ENCODE results near the gene FIGNL1. TPM values are rescaled to one million over a fixed set of nuclear protein-coding genes. Genes with fewer than 3 reads are reported as not detected.

FIGNL1 gene, protein sequence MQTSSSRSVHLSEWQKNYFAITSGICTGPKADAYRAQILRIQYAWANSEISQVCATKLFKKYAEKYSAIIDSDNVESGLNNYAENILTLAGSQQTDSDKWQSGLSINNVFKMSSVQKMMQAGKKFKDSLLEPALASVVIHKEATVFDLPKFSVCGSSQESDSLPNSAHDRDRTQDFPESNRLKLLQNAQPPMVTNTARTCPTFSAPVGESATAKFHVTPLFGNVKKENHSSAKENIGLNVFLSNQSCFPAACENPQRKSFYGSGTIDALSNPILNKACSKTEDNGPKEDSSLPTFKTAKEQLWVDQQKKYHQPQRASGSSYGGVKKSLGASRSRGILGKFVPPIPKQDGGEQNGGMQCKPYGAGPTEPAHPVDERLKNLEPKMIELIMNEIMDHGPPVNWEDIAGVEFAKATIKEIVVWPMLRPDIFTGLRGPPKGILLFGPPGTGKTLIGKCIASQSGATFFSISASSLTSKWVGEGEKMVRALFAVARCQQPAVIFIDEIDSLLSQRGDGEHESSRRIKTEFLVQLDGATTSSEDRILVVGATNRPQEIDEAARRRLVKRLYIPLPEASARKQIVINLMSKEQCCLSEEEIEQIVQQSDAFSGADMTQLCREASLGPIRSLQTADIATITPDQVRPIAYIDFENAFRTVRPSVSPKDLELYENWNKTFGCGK
- total RNA-seq (10 to 100 TPM; 10.4 to 11.5 TPM), total RNA-seq (15.3 to 139 (median 34.8) reads per million in 172 experiments)
- 14.7 TPM for polyA plus RNA-seq (2013, experiment 1 of 2)
- polyA plus RNA-seq (2013, experiment 2 of 2), result 8.4 TPM

DNA sequence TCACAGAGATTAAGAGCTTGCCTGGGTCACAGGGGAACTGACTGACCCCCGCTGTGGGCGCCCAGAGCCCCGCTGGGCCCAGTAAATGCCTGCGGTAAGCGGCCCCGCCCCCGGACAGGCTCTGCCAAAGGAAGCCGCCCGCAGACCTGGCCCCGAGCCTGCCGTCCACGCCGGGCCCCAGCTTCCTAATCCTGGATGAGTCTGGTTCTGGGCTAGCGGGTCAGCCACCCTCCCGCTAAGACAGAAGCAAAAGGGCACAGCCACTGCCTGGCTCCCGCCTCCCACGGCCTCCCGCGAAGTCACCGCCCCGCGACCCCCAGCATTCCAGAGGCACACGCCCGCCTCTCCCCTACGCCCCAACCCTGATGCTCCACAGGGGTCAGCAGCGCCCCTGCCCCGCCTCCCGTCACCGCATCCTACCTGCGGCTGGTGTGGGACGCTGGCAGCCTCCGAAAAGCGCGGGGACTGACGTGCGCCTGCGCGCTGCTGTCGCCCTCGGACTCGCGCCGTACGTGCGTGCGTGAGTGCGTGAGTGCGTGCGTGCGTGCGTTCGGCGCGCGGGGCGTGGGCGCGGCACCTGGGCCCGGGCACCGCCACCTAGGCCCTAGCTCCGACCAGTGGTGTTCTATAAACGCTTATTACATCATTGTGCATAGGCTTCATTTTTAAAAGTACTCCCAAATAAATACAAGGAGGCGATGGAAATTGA lies at the start of gene FIGNL1:
Gene FIGNL1 (minus strand): TSS at position 470 of the 709 bp plus-strand sequence. CDS start 3,063 bp downstream, outside the sequence.
- H3K9me3 Mint-ChIP-seq, result no peaks in the 10 kb centered on the region
- peak; percentile 65 to 95 (median 81) for DNase-seq
- ChIA-PET CTCF (interaction anchor here (1.3 to 1.8 kb wide), 2 partner anchors 18 to 32 kb away, joined by 3 to 5 read pairs; no protein-coding TSS in a partner anchor), POLR2A (interaction anchor here (1.2 to 1.6 kb wide), 4 partner anchors 18 to 381 kb away, joined by 3 to 6 read pairs (median 4); partner anchors contain the start of gene ZPBP)
- H3K4me1 Mint-ChIP-seq (ENCODE audit: low read depth), result peaks cover 25% of the 10 kb centered on the region
- H3K27me3 Mint-ChIP-seq, result no peaks in the 10 kb centered on the region
- Histone ChIP-seq H3K36me3 (ENCODE audit: insufficient read depth, low read length) (peaks cover 17% of the 10 kb centered on the region), H3K9me3 (ENCODE audit: control insufficient read depth in 1 of 2, insufficient read depth in 1 of 2, low read length in 2 of 2) (no peaks in the 10 kb centered on the region), H3K4me3 (ENCODE audit: low read length) (peak within 1 kb of the TSS; percentile 73), H3K4me1 (ENCODE audit: insufficient read depth, low read length) (peaks cover 17% of the 10 kb centered on the region), H3K27me3 (ENCODE audit: control insufficient read depth in 1 of 2, insufficient read depth in 2 of 2, low read length in 2 of 2) (no peaks in the 10 kb centered on the region), H3K27ac (ENCODE audit: low read depth in 1 of 2, low read length in 2 of 2) (peak within 1 kb of the TSS; percentile 75)
- peak within 1 kb of the TSS; percentile 96 for H3K27ac Mint-ChIP-seq
- intact Hi-C loops (cut with DNase I, micrococcal nuclease), result no loop called here
- TF ChIP-seq, protein P1, sequence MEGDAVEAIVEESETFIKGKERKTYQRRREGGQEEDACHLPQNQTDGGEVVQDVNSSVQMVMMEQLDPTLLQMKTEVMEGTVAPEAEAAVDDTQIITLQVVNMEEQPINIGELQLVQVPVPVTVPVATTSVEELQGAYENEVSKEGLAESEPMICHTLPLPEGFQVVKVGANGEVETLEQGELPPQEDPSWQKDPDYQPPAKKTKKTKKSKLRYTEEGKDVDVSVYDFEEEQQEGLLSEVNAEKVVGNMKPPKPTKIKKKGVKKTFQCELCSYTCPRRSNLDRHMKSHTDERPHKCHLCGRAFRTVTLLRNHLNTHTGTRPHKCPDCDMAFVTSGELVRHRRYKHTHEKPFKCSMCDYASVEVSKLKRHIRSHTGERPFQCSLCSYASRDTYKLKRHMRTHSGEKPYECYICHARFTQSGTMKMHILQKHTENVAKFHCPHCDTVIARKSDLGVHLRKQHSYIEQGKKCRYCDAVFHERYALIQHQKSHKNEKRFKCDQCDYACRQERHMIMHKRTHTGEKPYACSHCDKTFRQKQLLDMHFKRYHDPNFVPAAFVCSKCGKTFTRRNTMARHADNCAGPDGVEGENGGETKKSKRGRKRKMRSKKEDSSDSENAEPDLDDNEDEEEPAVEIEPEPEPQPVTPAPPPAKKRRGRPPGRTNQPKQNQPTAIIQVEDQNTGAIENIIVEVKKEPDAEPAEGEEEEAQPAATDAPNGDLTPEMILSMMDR (IDR thresholded peaks at IDR 0.05), result no peak
- H3K36me3 Mint-ChIP-seq (ENCODE audit: low read depth), result peaks cover 29% of the 10 kb centered on the region
- H3K4me3 Mint-ChIP-seq, result peak within 1 kb of the TSS; percentile 92
- peak; percentile 95 for ATAC-seq (ENCODE audit: poor library complexity)

DNA sequence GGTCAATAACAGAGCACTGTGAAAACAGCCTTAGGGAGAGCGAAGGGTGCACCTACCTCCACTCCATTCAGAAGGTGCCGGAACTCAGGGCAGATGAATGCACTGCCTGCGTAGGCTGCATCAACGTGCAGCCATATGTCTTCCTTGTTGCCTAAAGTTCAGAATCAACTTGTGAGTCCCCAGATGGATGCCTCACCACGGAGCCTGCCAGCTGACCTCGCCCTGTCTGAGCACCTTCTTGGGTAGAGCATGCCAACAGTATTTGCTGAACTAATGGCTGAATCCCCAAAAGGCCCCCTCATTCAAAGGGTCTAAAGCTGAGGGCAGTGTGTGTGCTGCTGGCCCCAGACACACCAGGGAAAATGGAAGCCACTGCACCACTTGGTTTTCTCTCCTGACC lies 48.9 kb upstream of the FIGNL1 start:
- Histone ChIP-seq H3K4me3 (ENCODE audit: low read length) (no peak overlapping the region), H3K9me3 (ENCODE audit: control insufficient read depth in 1 of 2, insufficient read depth in 1 of 2, low read length in 2 of 2) (peaks cover 0 to 4% of the 10 kb centered on the region in 2 experiments), H3K4me1 (ENCODE audit: insufficient read depth, low read length) (no peaks in the 10 kb centered on the region), H3K27ac (ENCODE audit: low read depth in 1 of 2, low read length in 2 of 2) (no peak overlapping the region), H3K27me3 (ENCODE audit: control insufficient read depth in 1 of 2, insufficient read depth in 2 of 2, low read length in 2 of 2) (no peaks in the 10 kb centered on the region), H3K36me3 (ENCODE audit: insufficient read depth, low read length) (no peaks in the 10 kb centered on the region)
- peaks cover 29% of the 10 kb centered on the region for H3K27me3 Mint-ChIP-seq
- ChIA-PET CTCF (no interaction called here), POLR2A (no interaction called here)
- TF ChIP-seq, protein P1 (IDR thresholded peaks at IDR 0.05), result no peak
- no peaks in the 10 kb centered on the region for H3K4me1 Mint-ChIP-seq (ENCODE audit: low read depth)
- no peaks in the 10 kb centered on the region for H3K36me3 Mint-ChIP-seq (ENCODE audit: low read depth)
- no peak overlapping the region for H3K27ac Mint-ChIP-seq
- intact Hi-C loops (cut with DNase I, micrococcal nuclease), result no loop called here
- peaks cover 2% of the 10 kb centered on the region for H3K9me3 Mint-ChIP-seq
- H3K4me3 Mint-ChIP-seq, result no peak overlapping the region
- DNase-seq (no peak), ATAC-seq (ENCODE audit: poor library complexity) (no peak)

DNA sequence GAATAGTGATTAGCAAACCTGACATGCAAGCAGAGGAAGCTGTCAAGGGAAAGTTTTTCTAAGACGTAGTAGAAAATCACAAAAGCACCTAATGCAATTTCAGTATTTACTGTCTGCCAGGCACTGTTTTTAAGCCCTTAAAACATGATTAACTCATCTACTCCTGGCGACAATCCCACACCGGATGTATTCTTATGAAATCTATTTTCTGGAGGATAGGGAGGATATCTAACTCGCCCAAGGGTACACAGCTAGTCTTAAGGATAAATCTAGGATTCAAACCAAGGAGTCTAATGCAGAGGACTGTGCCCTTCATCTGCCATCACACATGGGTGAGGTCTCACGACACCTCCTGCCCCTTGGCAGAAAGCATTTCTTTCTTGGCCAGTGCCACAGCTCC lies 47.8 kb upstream of the FIGNL1 start:
- Mint-ChIP-seq H3K36me3 (ENCODE audit: low read depth) (no peaks in the 10 kb centered on the region), H3K4me1 (ENCODE audit: low read depth) (no peaks in the 10 kb centered on the region), H3K27ac (no peak overlapping the region), H3K27me3 (peaks cover 29% of the 10 kb centered on the region), H3K4me3 (no peak overlapping the region), H3K9me3 (peaks cover 2% of the 10 kb centered on the region)
- H3K4me3 ChIP-seq (ENCODE audit: low read length), result no peak overlapping the region
- TF ChIP-seq, protein P1 (IDR thresholded peaks at IDR 0.05), result no peak
- intact Hi-C loops (cut with DNase I, micrococcal nuclease), result no loop called here
- DNase-seq (no peak), ATAC-seq (ENCODE audit: poor library complexity) (no peak)
- H3K27ac ChIP-seq (ENCODE audit: low read depth in 1 of 2, low read length in 2 of 2), result no peak overlapping the region
- H3K36me3 ChIP-seq (ENCODE audit: insufficient read depth, low read length), result no peaks in the 10 kb centered on the region
- no peaks in the 10 kb centered on the region for H3K27me3 ChIP-seq (ENCODE audit: control insufficient read depth in 1 of 2, insufficient read depth in 2 of 2, low read length in 2 of 2)
- H3K9me3 ChIP-seq (ENCODE audit: control insufficient read depth in 1 of 2, insufficient read depth in 1 of 2, low read length in 2 of 2), result peaks cover 0 to 4% of the 10 kb centered on the region in 2 experiments
- ChIA-PET CTCF (interaction anchor here (1.1 kb wide), 1 partner anchor 10 kb away, joined by 3 read pairs; no protein-coding TSS in a partner anchor), POLR2A (no interaction called here)
- no peaks in the 10 kb centered on the region for H3K4me1 ChIP-seq (ENCODE audit: insufficient read depth, low read length)
